AG04449 (cell line): ENCODE data around the gene MGA.

Source experiments
- CTCF ChIA-PET: fragments of 350-600 bp; formaldehyde crosslinking; extraction: SDS; loops from one replicate; lab custom pipeline; 2021; ENCODE audit warnings: antibody characterized with exemption; lab: Yijun Ruan, JAX
- POLR2A ChIA-PET: fragments of 400-600, 350-600 bp; formaldehyde crosslinking; extraction: SDS; loops from one replicate; lab custom pipeline; 2020; ENCODE audit warnings: antibody characterized with exemption, inconsistent platforms; lab: Yijun Ruan, JAX
- DNase-seq: peaks from one replicate; pipeline ENCODE4 v3.0.0-alpha.2; 2010; ENCODE audit warnings: low read depth, low spot score
- H3K4me3 ChIP-seq: 2 replicates; pipeline ENCODE4 v1.5.1; 2011; ENCODE audit warnings: low read depth, mild to moderate bottlenecking, control low read depth, low read length
- TF ChIP-seq, protein P1 (sequence below): IDR thresholded peaks from one replicate; pipeline ENCODE4 v1.5.1; 2011; ENCODE audit warnings: mild to moderate bottlenecking, moderate library complexity, low read length, control low read depth, inconsistent platforms; ENCODE audit not compliant: insufficient read depth; ENCODE audit errors: missing control alignments

MGA gene

DNA sequence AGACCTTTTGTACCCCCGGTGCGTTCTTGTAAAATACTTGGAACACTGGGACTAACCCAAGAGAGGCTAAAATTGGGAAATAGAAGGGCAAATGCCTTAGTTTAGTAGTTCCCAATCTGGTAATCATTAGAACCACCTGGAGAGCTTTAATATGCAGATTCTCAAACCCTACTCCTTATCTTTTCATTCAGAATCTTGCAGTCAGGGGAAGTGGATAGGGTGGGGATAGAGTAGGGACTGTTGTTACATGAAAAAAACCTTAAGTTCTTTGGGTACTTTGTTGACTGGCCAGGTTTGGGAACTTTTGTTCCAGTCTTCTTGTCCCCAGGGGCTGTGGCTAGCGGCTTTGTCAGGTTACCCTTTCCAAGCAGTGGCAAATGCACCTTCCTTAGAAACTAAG is 130.0 kb downstream of the MGA start:
- ChIA-PET CTCF (interaction anchor here (0.6 to 12.8 kb wide), 6 partner anchors 15 to 265 kb away, joined by 3 to 163 read pairs (median 3); partner anchors contain the start of gene MAPKBP1), POLR2A (interaction anchor here (1.7 kb wide), 1 partner anchor 16 kb away, joined by 7 read pairs; the partner anchor contains the start of gene MAPKBP1)
- no peak for DNase-seq
- no peak overlapping the region for H3K4me3 ChIP-seq
- TF ChIP-seq, protein P1, sequence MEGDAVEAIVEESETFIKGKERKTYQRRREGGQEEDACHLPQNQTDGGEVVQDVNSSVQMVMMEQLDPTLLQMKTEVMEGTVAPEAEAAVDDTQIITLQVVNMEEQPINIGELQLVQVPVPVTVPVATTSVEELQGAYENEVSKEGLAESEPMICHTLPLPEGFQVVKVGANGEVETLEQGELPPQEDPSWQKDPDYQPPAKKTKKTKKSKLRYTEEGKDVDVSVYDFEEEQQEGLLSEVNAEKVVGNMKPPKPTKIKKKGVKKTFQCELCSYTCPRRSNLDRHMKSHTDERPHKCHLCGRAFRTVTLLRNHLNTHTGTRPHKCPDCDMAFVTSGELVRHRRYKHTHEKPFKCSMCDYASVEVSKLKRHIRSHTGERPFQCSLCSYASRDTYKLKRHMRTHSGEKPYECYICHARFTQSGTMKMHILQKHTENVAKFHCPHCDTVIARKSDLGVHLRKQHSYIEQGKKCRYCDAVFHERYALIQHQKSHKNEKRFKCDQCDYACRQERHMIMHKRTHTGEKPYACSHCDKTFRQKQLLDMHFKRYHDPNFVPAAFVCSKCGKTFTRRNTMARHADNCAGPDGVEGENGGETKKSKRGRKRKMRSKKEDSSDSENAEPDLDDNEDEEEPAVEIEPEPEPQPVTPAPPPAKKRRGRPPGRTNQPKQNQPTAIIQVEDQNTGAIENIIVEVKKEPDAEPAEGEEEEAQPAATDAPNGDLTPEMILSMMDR, result no peak

DNA sequence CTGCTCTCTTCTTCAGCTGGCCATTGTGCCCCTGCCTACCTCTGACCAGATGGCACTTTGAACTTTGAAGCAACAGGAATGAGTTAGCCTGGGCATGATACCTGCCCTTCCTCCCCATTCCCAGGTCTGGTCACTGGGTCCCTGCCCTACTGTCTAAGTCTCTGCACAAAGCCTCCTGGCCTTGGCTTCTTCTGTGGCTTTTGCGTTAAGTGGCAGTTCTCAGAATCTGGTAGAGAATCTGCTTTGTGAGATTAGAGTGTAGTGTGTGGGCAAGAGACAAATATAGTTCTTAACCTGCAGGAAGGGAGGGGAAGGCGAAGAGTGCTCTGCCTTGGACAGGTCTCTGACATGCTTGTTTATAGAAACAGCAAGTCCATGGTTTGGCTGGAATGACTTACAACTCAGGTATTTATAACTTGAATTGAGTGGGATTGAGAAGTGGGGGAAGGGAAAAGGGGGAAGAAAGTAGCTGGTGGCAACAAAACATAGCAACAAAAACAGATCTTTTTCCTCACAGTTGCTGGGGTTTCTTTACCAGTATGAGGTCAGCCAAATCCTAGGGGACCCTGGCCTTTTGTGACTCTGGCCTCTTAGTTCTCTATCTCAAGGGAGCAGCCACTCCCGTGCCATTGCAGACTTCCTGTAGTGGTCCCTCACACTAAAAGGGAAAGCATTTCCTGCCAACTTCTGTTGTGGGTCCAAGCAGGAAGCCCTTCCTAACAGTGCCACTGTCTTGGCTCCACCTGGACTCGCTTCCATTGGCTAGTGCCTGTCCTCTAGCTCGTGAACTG is 130.7 kb downstream of the MGA start:
- no peak for DNase-seq
- CTCF ChIA-PET, result interaction anchor here (1.2 to 12.8 kb wide), 3 partner anchors 16 to 114 kb away, joined by 3 to 163 read pairs (median 102); partner anchors contain the start of gene MAPKBP1
- H3K4me3 ChIP-seq, result no peak overlapping the region

GRCh38 chr15:41791547-41791937 is 131.3 kb downstream of the MGA start:
- TF ChIP-seq, protein P1, result no peak
- no peak for DNase-seq
- CTCF ChIA-PET, result interaction anchor here (1.2 to 12.8 kb wide), 3 partner anchors 17 to 113 kb away, joined by 3 to 163 read pairs (median 102); partner anchors contain the start of gene MAPKBP1
- H3K4me3 ChIP-seq, result no peak overlapping the region
- POLR2A ChIA-PET, result no interaction called here

More for the DNA sequence above, 130.7 kb downstream of the MGA start:
- TF ChIP-seq, protein P1, result no peak
- POLR2A ChIA-PET, result interaction anchor here (1.7 kb wide), 1 partner anchor 17 kb away, joined by 7 read pairs; the partner anchor contains the start of gene MAPKBP1

- POLR2A ChIA-PET, result no interaction called here
- CTCF ChIA-PET, result interaction anchor here (0.6 to 12.8 kb wide), 4 partner anchors 13 to 188 kb away, joined by 3 to 163 read pairs (median 53); partner anchors contain the start of gene MAPKBP1
- DNase-seq, result no peak
- TF ChIP-seq, protein P1, result no peak
- no peak overlapping the region for H3K4me3 ChIP-seq
Measured at GRCh38 chr15:41792000-41792637, 131.9 kb downstream of the MGA start.

- DNase-seq, result no peak
- POLR2A ChIA-PET, result no interaction called here
- TF ChIP-seq, protein P1, result no peak
- CTCF ChIA-PET, result interaction anchor here (1.0 to 12.8 kb wide), 3 partner anchors 17 to 26 kb away, joined by 3 to 163 read pairs (median 102); partner anchors contain the start of gene MAPKBP1
- no peak overlapping the region for H3K4me3 ChIP-seq
Measured at GRCh38 chr15:41794081-41794480, 133.9 kb downstream of the MGA start.
